Muscle of leg (tissue), 11 donors: ENCODE measurements around the gene SMCO4. TPM values are rescaled to one million over a fixed set of nuclear protein-coding genes. Genes with fewer than 3 reads are reported as not detected.

ENCODE experiments used
- DNase-seq: peaks from one replicate; pipeline ENCODE4 v3.0.0; 2013
- H3K27ac ChIP-seq: one replicate; pipeline ENCODE4 v1.5.1; 2013; ENCODE audit warnings: mild to moderate bottlenecking, low read length, control low read depth
- H3K27me3 ChIP-seq: one replicate; pipeline ENCODE4 v1.6.1; 2013; ENCODE audit warnings: low read length; ENCODE audit not compliant: control insufficient read depth, insufficient read depth
- H3K36me3 ChIP-seq: one replicate; pipeline ENCODE4 v1.6.1; 2013; ENCODE audit warnings: low read length; ENCODE audit not compliant: control insufficient read depth, insufficient read depth
- H3K4me1 ChIP-seq: one replicate; pipeline ENCODE4 v1.6.1; 2013; ENCODE audit warnings: low read length; ENCODE audit not compliant: control insufficient read depth, insufficient read depth
- H3K4me3 ChIP-seq: one replicate; pipeline ENCODE4 v1.5.1; 2013; ENCODE audit warnings: low read length, control low read depth
- H3K9me3 ChIP-seq: replicated peaks from 2 replicates; pipeline ENCODE4 v1.6.1; 2013; ENCODE audit warnings: low read depth, low read length; ENCODE audit not compliant: control insufficient read depth
- WGBS: methylation state at CpG from one replicate; pipeline ENCODE4 v1.1.5; 2013; ENCODE audit warnings: missing lambda C conversion rate; ENCODE audit not compliant: insufficient coverage; 5-methylcytosine and 5-hydroxymethylcytosine counted together
- polyA plus RNA-seq, 8 donors: library from polyadenylated mRNA; unstranded; fragments of 120-200 nt; gene quantifications; one replicate each; pipeline versions ENCODE4 v1.2.1 to v1.2.3, GENCODE V29; 2013; ENCODE audit warnings: inconsistent platforms in 1 of 8, low replicate concordance in 1 of 8; ENCODE audit not compliant: insufficient read length in 8 of 8, insufficient read depth in 1 of 8
- total RNA-seq: library from RNA; stranded (reverse); fragments of 120-200 nt; gene quantifications from one replicate; pipeline ENCODE4 v1.2.4, GENCODE V29; 2013

The SMCO4 gene
- total and polyA plus RNA-seq, 9 donors, result 6.5 to 15.6 (median 12.9) TPM

- Histone ChIP-seq H3K27ac (no peak overlapping the region), H3K36me3 (no peaks in the 10 kb centered on the region), H3K4me1 (no peaks in the 10 kb centered on the region), H3K4me3 (no peak overlapping the region), H3K9me3 (no peaks in the 10 kb centered on the region), H3K27me3 (no peaks in the 10 kb centered on the region)
- WGBS, result no CpG with 5 or more reads among the region's 1 CpG
- no peak for DNase-seq
These were observed 35.7 kb downstream of the SMCO4 start for GRCh38 chr11:93507517-93507916.

- no CpG with 5 or more reads among the region's 3 CpGs for WGBS
- H3K36me3 ChIP-seq, result no peaks in the 10 kb centered on the region
- no peaks in the 10 kb centered on the region for H3K27me3 ChIP-seq
- no peaks in the 10 kb centered on the region for H3K4me1 ChIP-seq
- no peak overlapping the region for H3K27ac ChIP-seq
- H3K9me3 ChIP-seq, result no peaks in the 10 kb centered on the region
- no peak for DNase-seq
- no peak overlapping the region for H3K4me3 ChIP-seq
These were observed 37.5 kb downstream of the SMCO4 start for GRCh38 chr11:93505703-93506102.

- WGBS, result 100% methylated on average over 1 of the region's 3 CpGs
- H3K4me1 ChIP-seq, result no peaks in the 10 kb centered on the region
- no peaks in the 10 kb centered on the region for H3K9me3 ChIP-seq
- no peaks in the 10 kb centered on the region for H3K27me3 ChIP-seq
- no peak overlapping the region for H3K4me3 ChIP-seq
- H3K36me3 ChIP-seq, result no peaks in the 10 kb centered on the region
- H3K27ac ChIP-seq, result no peak overlapping the region
- DNase-seq, result no peak
These were observed 38.8 kb downstream of the SMCO4 start for GRCh38 chr11:93504110-93505095.

- no peaks in the 10 kb centered on the region for H3K36me3 ChIP-seq
- no peak overlapping the region for H3K4me3 ChIP-seq
- no peaks in the 10 kb centered on the region for H3K27me3 ChIP-seq
- no peak for DNase-seq
- 82% methylated on average over 1 of the region's 2 CpGs for WGBS
- no peaks in the 10 kb centered on the region for H3K4me1 ChIP-seq
- H3K27ac ChIP-seq, result no peak overlapping the region
- H3K9me3 ChIP-seq, result no peaks in the 10 kb centered on the region
These were observed 41.3 kb downstream of the SMCO4 start for GRCh38 chr11:93501856-93502255.

- Histone ChIP-seq H3K36me3 (peaks cover 2% of the 10 kb centered on the region), H3K4me3 (no peak overlapping the region), H3K4me1 (no peaks in the 10 kb centered on the region), H3K27me3 (no peaks in the 10 kb centered on the region), H3K9me3 (no peaks in the 10 kb centered on the region), H3K27ac (no peak overlapping the region)
- WGBS, result 93% methylated on average over 4 of the region's 5 CpGs
- no peak for DNase-seq
These were observed 42.4 kb downstream of the SMCO4 start for GRCh38 chr11:93500759-93501158.

GRCh38 chr11:93498641-93499040 is 44.5 kb downstream of the SMCO4 start:
- no peak for DNase-seq
- WGBS, result 76% methylated on average over 9 of the region's 9 CpGs
- Histone ChIP-seq H3K4me1 (no peaks in the 10 kb centered on the region), H3K4me3 (no peak overlapping the region), H3K36me3 (peaks cover 2% of the 10 kb centered on the region), H3K9me3 (no peaks in the 10 kb centered on the region), H3K27me3 (no peaks in the 10 kb centered on the region), H3K27ac (no peak overlapping the region)

GRCh38 chr11:93498161-93498560 is 45.0 kb downstream of the SMCO4 start:
- peaks cover 2% of the 10 kb centered on the region for H3K36me3 ChIP-seq

GRCh38 chr11:93497596-93497995 is 45.6 kb downstream of the SMCO4 start:
- no peaks in the 10 kb centered on the region for H3K27me3 ChIP-seq
- H3K4me3 ChIP-seq, result no peak overlapping the region
- WGBS, result 81% methylated on average over 2 of the region's 2 CpGs
- H3K4me1 ChIP-seq, result no peaks in the 10 kb centered on the region
- no peak overlapping the region for H3K27ac ChIP-seq
- H3K9me3 ChIP-seq, result no peaks in the 10 kb centered on the region
- DNase-seq, result peak; percentile 19
- peaks cover 2% of the 10 kb centered on the region for H3K36me3 ChIP-seq

More at GRCh38 chr11:93498161-93498560, 45.0 kb downstream of the SMCO4 start:
- WGBS, result no CpG with 5 or more reads among the region's 4 CpGs
- H3K9me3 ChIP-seq, result no peaks in the 10 kb centered on the region
- H3K4me1 ChIP-seq, result no peaks in the 10 kb centered on the region
- DNase-seq, result no peak
- no peak overlapping the region for H3K4me3 ChIP-seq
- no peak overlapping the region for H3K27ac ChIP-seq
- H3K27me3 ChIP-seq, result no peaks in the 10 kb centered on the region

- no peaks in the 10 kb centered on the region for H3K27me3 ChIP-seq
- H3K36me3 ChIP-seq, result peaks cover 4% of the 10 kb centered on the region
- no peak overlapping the region for H3K27ac ChIP-seq
- WGBS, result 69% methylated on average over 4 of the region's 4 CpGs
- no peaks in the 10 kb centered on the region for H3K9me3 ChIP-seq
- no peak overlapping the region for H3K4me3 ChIP-seq
- H3K4me1 ChIP-seq, result no peaks in the 10 kb centered on the region
- DNase-seq, result no peak
These were observed 48.8 kb downstream of the SMCO4 start for GRCh38 chr11:93494357-93494756.

GRCh38 chr11:93493252-93493897 is 49.8 kb downstream of the SMCO4 start:
- no peaks in the 10 kb centered on the region for H3K4me1 ChIP-seq
- H3K36me3 ChIP-seq, result peaks cover 4% of the 10 kb centered on the region
- no peak overlapping the region for H3K4me3 ChIP-seq
- no peak for DNase-seq
- no peak overlapping the region for H3K27ac ChIP-seq
- no peaks in the 10 kb centered on the region for H3K27me3 ChIP-seq
- 89% methylated on average over 6 of the region's 8 CpGs for WGBS
- no peaks in the 10 kb centered on the region for H3K9me3 ChIP-seq
